Trophoblast cell (in vitro differentiated cells and primary cell): Measurements from ENCODE around the gene JARID2.

Experiments
- DNase-seq, 2 donors: peaks; one replicate each; pipeline ENCODE4 v3.0.0-alpha.2; 2016
- H2AFZ ChIP-seq: 2 replicates; pipeline ENCODE4 v1.6.1; 2013; ENCODE audit warnings: low read length, moderate library complexity, mild to moderate bottlenecking; ENCODE audit not compliant: insufficient read depth, poor library complexity
- H2AK5ac ChIP-seq: 2 replicates; pipeline ENCODE4 v1.6.1; 2013; ENCODE audit warnings: mild to moderate bottlenecking, low read length
- H2BK120ac ChIP-seq: 2 replicates; pipeline ENCODE4 v1.6.1; 2013; ENCODE audit warnings: low read length, mild to moderate bottlenecking, moderate library complexity; ENCODE audit not compliant: insufficient read depth, poor library complexity
- H2BK12ac ChIP-seq: 2 replicates; pipeline ENCODE4 v1.6.1; 2013; ENCODE audit warnings: mild to moderate bottlenecking, low read length, moderate library complexity
- H2BK5ac ChIP-seq: 2 replicates; pipeline ENCODE4 v1.6.1; 2013; ENCODE audit warnings: low read length, low read depth, moderate library complexity, mild to moderate bottlenecking; ENCODE audit not compliant: poor library complexity
- H3K14ac ChIP-seq: 2 replicates; pipeline ENCODE4 v1.6.1; 2013; ENCODE audit warnings: mild to moderate bottlenecking, low read length
- H3K18ac ChIP-seq: 2 replicates; pipeline ENCODE4 v1.6.1; 2013; ENCODE audit warnings: mild to moderate bottlenecking, low read length
- H3K23ac ChIP-seq: 2 replicates; pipeline ENCODE4 v1.6.1; 2013; ENCODE audit warnings: low read length
- H3K27ac ChIP-seq: 2 replicates; pipeline ENCODE4 v1.5.1; 2013; ENCODE audit warnings: low read depth, mild to moderate bottlenecking, inconsistent platforms, low read length, moderate library complexity
- H3K27me3 ChIP-seq: 2 replicates; pipeline ENCODE4 v1.6.1; 2013; ENCODE audit warnings: inconsistent platforms, mild to moderate bottlenecking, low read length, moderate library complexity; ENCODE audit not compliant: insufficient read depth
- H3K36me3 ChIP-seq, 2 experiments: 1 replicate in 1 of 2; 2 replicates in 1 of 2; pipeline ENCODE4 v1.6.1; 2013; ENCODE audit warnings: low read length in 2 of 2, mild to moderate bottlenecking in 2 of 2, moderate library complexity in 1 of 2; ENCODE audit not compliant: insufficient read depth in 2 of 2, control insufficient read depth in 1 of 2
- H3K4ac ChIP-seq: 2 replicates; pipeline ENCODE4 v1.6.1; 2013; ENCODE audit warnings: low read depth, mild to moderate bottlenecking, low read length, moderate library complexity
- H3K4me1 ChIP-seq, 2 experiments: 1 replicate in 1 of 2; 2 replicates in 1 of 2; pipeline ENCODE4 v1.6.1; 2013; ENCODE audit warnings: low read length in 2 of 2, mild to moderate bottlenecking in 2 of 2, moderate library complexity in 1 of 2; ENCODE audit not compliant: insufficient read depth in 2 of 2, control insufficient read depth in 1 of 2
- H3K4me2 ChIP-seq: 2 replicates; pipeline ENCODE4 v1.6.1; 2013; ENCODE audit warnings: inconsistent platforms, mild to moderate bottlenecking, low read length, moderate library complexity
- H3K4me3 ChIP-seq: 2 replicates; pipeline ENCODE4 v1.5.1; 2013; ENCODE audit warnings: mild to moderate bottlenecking, low read depth, low read length, inconsistent platforms
- H3K79me1 ChIP-seq: one replicate; pipeline ENCODE4 v1.6.1; 2013; ENCODE audit warnings: low read length
- H3K79me2 ChIP-seq: 2 replicates; pipeline ENCODE4 v1.6.1; 2013; ENCODE audit warnings: low read length, mild to moderate bottlenecking; ENCODE audit not compliant: control insufficient read depth, insufficient read depth, poor library complexity
- H3K9ac ChIP-seq: 2 replicates; pipeline ENCODE4 v1.6.1; 2013; ENCODE audit warnings: mild to moderate bottlenecking, low read length
- H3K9me3 ChIP-seq: 2 replicates; pipeline ENCODE4 v1.6.1; 2013; ENCODE audit warnings: low read depth, mild to moderate bottlenecking, control low read depth, inconsistent platforms, low read length; ENCODE audit not compliant: insufficient read depth
- H4K12ac ChIP-seq: 2 replicates; pipeline ENCODE4 v1.6.1; 2013; ENCODE audit warnings: low read depth, mild to moderate bottlenecking, low read length, moderate library complexity
- H4K8ac ChIP-seq: 2 replicates; pipeline ENCODE4 v1.6.1; 2013; ENCODE audit warnings: low read depth, mild to moderate bottlenecking, low read length, moderate library complexity
- H4K91ac ChIP-seq: one replicate; pipeline ENCODE4 v1.6.1; 2013; ENCODE audit warnings: low read depth, mild to moderate bottlenecking, low read length, moderate library complexity
- WGBS: extraction: QIAGEN DNeasy Blood & Tissue Kit; methylation state at CpG from one replicate; pipeline ENCODE4 v1.1.7; 2013; ENCODE audit warnings: missing lambda C conversion rate; ENCODE audit not compliant: insufficient read length, insufficient coverage; ENCODE audit errors: extremely low coverage; 5-methylcytosine and 5-hydroxymethylcytosine counted together

JARID2 gene

DNA sequence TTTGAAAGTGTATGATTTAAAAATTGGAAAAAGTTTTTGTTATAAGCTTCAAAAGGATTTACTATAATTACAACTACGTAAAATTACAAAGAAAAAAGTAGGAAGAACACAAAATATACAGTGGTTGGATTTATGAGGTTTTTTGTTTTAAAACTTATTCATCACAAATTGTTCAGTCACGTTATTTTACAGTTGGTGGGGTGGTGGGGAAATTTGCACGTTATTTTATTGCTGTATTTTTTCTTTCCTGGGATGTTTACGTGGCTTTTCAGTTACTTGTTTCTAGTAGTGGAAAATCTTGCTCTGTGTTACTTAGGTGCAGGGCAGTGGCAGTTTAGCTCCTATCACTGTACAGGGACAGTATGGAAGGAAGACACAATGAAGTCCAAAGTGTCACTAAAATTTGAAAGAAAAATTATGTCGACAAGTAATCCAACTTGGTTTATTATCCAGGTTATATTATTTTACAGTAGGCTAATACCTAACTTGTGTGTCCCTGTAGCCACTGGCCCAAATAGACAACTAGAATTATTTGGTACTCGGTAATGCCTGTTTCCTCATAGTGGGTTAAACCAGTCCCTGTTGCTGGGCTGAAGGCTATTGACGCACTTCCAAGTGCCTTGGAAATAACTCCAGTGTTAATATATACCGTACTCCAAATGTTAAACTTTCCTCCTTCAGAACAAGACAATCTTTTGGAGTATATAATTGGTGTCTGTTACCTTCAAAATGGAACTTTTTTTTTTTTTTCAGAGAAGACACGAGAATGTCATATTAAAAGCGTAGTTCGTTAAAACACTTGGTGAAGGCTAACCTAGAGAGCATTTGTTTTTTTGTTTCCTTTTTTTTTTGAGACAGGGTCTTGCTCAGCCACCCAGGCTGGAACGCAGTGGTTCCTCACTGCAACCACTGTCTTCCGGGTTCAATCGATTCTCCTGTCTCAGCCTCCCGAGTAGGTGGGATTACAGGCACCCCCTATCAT is 4.6 kb downstream of the JARID2 start:
- Histone ChIP-seq H2AFZ (no peak overlapping the region), H2BK12ac (no peak overlapping the region)

DNA sequence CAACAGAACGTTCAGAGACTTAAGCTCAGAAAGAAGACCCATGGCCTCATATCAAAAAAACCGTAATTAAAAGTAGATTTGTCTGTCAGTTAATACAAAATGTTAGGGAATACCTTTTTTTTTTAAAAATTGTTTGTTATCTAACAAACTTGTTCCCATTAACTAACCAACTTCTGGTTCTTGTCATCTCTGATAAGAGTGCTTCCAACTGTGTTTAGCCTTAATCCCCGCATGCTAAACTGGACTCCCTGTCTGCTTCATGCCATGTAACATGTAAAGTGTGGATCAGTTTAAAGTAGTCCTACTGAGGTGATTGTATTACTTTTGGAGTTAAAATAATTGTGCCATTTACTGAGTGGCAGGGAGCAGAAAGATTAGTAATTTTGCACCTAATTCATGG is 6.3 kb downstream of the JARID2 start:
- no peak overlapping the region for H2AK5ac ChIP-seq
- peaks cover 2% of the 10 kb centered on the region for H3K9me3 ChIP-seq
- DNase-seq = no peak
- no CpG with 5 or more reads among the region's 3 CpGs for WGBS
- no peak overlapping the region for H3K9ac ChIP-seq
- H3K4me1 ChIP-seq = peaks cover 12 to 14% of the 10 kb centered on the region in 2 experiments
- no peak overlapping the region for H3K4me3 ChIP-seq
- no peak overlapping the region for H4K91ac ChIP-seq
- no peak overlapping the region for H4K12ac ChIP-seq
- H3K14ac ChIP-seq = no peak overlapping the region
- no peaks in the 10 kb centered on the region for H3K36me3 ChIP-seq
- H3K4me2 ChIP-seq = no peak overlapping the region
- H2BK5ac ChIP-seq = no peak overlapping the region
- H3K27ac ChIP-seq = no peak overlapping the region
- no peaks in the 10 kb centered on the region for H3K27me3 ChIP-seq
- no peak overlapping the region for H2BK12ac ChIP-seq
- H2BK120ac ChIP-seq = no peak overlapping the region
- peaks cover 16% of the 10 kb centered on the region for H3K79me2 ChIP-seq
- H3K4ac ChIP-seq = no peak overlapping the region
- no peak overlapping the region for H3K18ac ChIP-seq
- H3K79me1 ChIP-seq = peaks cover 6% of the 10 kb centered on the region
- no peak overlapping the region for H4K8ac ChIP-seq
- no peak overlapping the region for H2AFZ ChIP-seq
- H3K23ac ChIP-seq = no peak overlapping the region

More for the DNA sequence above, 4.6 kb downstream of the JARID2 start:
- Histone ChIP-seq H3K79me1 (peaks cover 8% of the 10 kb centered on the region), H3K27ac (no peak overlapping the region), H3K9me3 (peaks cover 2% of the 10 kb centered on the region), H3K23ac (no peak overlapping the region), H4K12ac (no peak overlapping the region), H2BK5ac (no peak overlapping the region), H3K27me3 (no peaks in the 10 kb centered on the region), H3K14ac (no peak overlapping the region), H3K36me3 (no peaks in the 10 kb centered on the region), H3K4me1 (peaks cover 12 to 14% of the 10 kb centered on the region in 2 experiments), H3K79me2 (peaks cover 16% of the 10 kb centered on the region), H3K4me3 (no peak overlapping the region), H4K8ac (no peak overlapping the region), H3K18ac (no peak overlapping the region), H3K4ac (peak overlapping the region; percentile 72), H3K4me2 (no peak overlapping the region), H2AK5ac (no peak overlapping the region), H4K91ac (no peak overlapping the region), H2BK120ac (no peak overlapping the region), H3K9ac (no peak overlapping the region)
- peak in 1 of 2 donors; percentile 42 for DNase-seq
- WGBS = no CpG with 5 or more reads among the region's 15 CpGs

DNA sequence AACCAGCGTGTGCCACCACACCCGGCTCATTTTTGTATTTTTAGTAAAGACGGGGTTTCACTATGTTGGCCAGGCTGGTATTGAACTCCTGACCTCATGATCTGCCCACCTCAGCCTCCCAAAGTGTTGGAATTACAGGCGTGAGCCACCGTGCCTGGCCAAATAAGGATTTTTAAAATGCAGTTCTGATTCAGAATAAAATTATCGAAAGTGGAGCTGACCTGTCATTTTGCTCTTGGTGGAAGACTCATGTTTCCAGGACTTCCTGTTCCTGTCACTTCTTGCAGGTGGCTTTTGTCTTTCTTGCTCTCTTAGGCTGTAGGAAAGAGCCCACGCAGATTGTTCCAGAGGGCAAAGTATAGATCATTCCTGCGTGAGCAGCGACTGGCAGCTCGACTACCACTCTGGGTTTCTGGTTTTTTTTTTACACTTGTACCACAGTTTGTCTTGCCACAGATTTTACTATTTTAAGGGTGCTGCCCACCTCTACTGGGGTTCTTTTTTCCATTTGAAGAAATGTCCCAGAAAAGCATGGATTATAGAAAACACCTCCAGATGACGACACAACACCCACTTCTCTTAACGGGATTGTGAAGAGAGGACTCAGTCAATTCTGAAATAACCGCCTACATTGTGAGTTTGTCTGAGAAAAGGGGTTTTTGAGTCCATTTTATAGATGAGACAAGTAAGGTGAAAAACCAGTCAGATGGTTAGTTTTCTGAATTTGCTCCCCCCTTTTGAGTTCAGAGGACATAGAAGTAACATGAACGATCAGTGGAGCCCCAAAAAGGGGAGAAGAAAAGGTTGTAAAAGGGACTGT is 7.5 kb downstream of the JARID2 start:
- Histone ChIP-seq H2BK120ac (no peak overlapping the region), H3K18ac (no peak overlapping the region), H3K79me1 (peaks cover 2% of the 10 kb centered on the region), H3K14ac (no peak overlapping the region), H3K4me2 (no peak overlapping the region), H2AK5ac (no peak overlapping the region), H3K4me1 (peaks cover 12 to 14% of the 10 kb centered on the region in 2 experiments), H2BK12ac (no peak overlapping the region), H3K9me3 (peaks cover 2% of the 10 kb centered on the region), H3K4ac (peak overlapping the region; percentile 80), H3K27ac (no peak overlapping the region), H4K8ac (no peak overlapping the region), H3K9ac (no peak overlapping the region), H2BK5ac (no peak overlapping the region), H3K79me2 (peaks cover 12% of the 10 kb centered on the region), H4K91ac (no peak overlapping the region), H3K27me3 (no peaks in the 10 kb centered on the region), H2AFZ (no peak overlapping the region), H3K4me3 (no peak overlapping the region), H3K23ac (no peak overlapping the region), H4K12ac (no peak overlapping the region), H3K36me3 (no peaks in the 10 kb centered on the region)
- DNase-seq = no peak
- WGBS = no CpG with 5 or more reads among the region's 14 CpGs

DNA sequence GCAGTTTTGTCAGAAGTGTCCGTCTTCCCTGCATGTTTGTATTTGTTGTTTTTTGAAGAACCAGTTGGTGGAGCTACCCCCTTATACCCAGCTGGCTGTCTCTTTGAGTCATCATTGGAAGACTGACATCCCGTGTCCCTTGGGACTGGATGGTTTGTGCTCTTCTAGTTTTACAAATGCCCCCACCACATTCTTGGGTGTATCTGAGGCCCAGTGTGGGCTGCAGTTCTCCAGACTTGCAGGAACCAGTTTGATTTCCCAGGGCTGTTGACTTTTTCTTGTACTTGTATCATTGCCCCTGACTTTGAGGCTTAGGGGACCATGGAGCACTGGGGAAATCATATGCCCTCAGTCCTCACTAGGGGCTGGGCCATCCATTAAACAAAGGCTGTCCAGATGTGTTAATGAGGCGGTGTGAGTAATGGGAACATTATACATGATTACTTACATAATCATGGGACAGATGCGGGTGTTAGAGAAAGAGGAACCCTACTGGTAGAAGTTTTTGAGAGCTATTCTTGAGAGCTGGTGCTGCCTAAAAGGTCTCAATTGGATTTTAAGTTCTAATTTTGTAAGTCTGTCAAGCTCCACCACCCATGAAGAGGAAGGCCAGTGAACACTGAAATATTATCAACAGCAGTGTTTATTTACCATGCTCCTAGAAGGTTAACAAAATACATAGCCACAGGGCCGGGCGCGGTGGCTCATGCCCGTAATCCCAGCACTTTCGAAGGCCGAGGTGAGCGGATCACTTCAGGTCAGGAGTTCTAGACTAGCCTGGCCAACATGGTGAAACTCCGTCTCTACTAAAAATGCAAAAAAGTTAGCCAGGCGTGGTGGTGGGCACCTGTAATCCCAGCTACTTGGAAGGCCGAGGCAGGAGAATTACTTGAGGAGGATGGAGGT is 8.5 kb downstream of the JARID2 start:
- Histone ChIP-seq H3K18ac (peak overlapping the region; percentile 38), H3K36me3 (no peaks in the 10 kb centered on the region), H2BK5ac (no peak overlapping the region), H2BK120ac (no peak overlapping the region), H3K79me1 (no peaks in the 10 kb centered on the region), H3K4me3 (no peak overlapping the region), H2AFZ (no peak overlapping the region), H3K4me1 (peaks cover 8 to 11% of the 10 kb centered on the region in 2 experiments), H2AK5ac (no peak overlapping the region), H3K9me3 (no peaks in the 10 kb centered on the region), H3K79me2 (peaks cover 12% of the 10 kb centered on the region), H3K4ac (peak overlapping the region; percentile 50), H3K23ac (no peak overlapping the region), H3K27me3 (no peaks in the 10 kb centered on the region), H3K4me2 (no peak overlapping the region), H3K9ac (no peak overlapping the region), H4K91ac (no peak overlapping the region), H3K14ac (no peak overlapping the region), H4K8ac (no peak overlapping the region), H2BK12ac (no peak overlapping the region), H3K27ac (no peak overlapping the region), H4K12ac (peak overlapping the region; percentile 46)
- no CpG with 5 or more reads among the region's 14 CpGs for WGBS
- peak in 1 of 2 donors; percentile 63 for DNase-seq
